Hematopoietic multipotent progenitor cell treated with erythropoietin and hydrocortisone succinate and interleukin-3 and kit ligand, for 6 days (in vitro differentiated cells): ENCODE measurements around the gene ANGPTL8.

Experiments
- DNase-seq: peaks from one replicate; pipeline ENCODE4 v3.0.0-alpha.2; 2015

ANGPTL8 gene

GRCh38 chr19:11264452-11265176, 25.2 kb downstream of the ANGPTL8 start:
- no peak for DNase-seq

GRCh38 chr19:11265177-11265784, 25.9 kb downstream of the ANGPTL8 start:
- DNase-seq, result no peak

- DNase-seq, result peak; percentile 49
Observed at GRCh38 chr19:11265785-11266236, 26.4 kb downstream of the ANGPTL8 start.

- no peak for DNase-seq
Observed at GRCh38 chr19:11267316-11268085, 28.1 kb downstream of the ANGPTL8 start.

GRCh38 chr19:11268783-11269267, 29.4 kb downstream of the ANGPTL8 start:
- DNase-seq, result peak; percentile 32

GRCh38 chr19:11269408-11269807, 30.0 kb downstream of the ANGPTL8 start:
- no peak for DNase-seq

GRCh38 chr19:11273296-11273695, 33.9 kb downstream of the ANGPTL8 start:
- DNase-seq, result no peak

- DNase-seq, result no peak
Observed at GRCh38 chr19:11273989-11274388, 34.6 kb downstream of the ANGPTL8 start.

GRCh38 chr19:11274533-11275086, 35.2 kb downstream of the ANGPTL8 start:
- DNase-seq, result no peak

- no peak for DNase-seq
Observed at GRCh38 chr19:11278670-11279069, 39.3 kb downstream of the ANGPTL8 start.

GRCh38 chr19:11279505-11280236, 40.3 kb downstream of the ANGPTL8 start:
- DNase-seq, result peak; percentile 66

GRCh38 chr19:11281356-11282049, 42.1 kb downstream of the ANGPTL8 start:
- DNase-seq, result no peak

- DNase-seq, result no peak
Observed at GRCh38 chr19:11284515-11284914, 45.1 kb downstream of the ANGPTL8 start.

GRCh38 chr19:11286312-11286974, 47.0 kb downstream of the ANGPTL8 start:
- DNase-seq, result no peak

GRCh38 chr19:11288349-11288748, 48.9 kb downstream of the ANGPTL8 start:
- peak; percentile 52 for DNase-seq

GRCh38 chr19:11290256-11290655, 50.8 kb downstream of the ANGPTL8 start:
- no peak for DNase-seq

GRCh38 chr19:11291415-11291814, 52.0 kb downstream of the ANGPTL8 start:
- no peak for DNase-seq
